Measurements from ENCODE around the gene MRFAP1.

DNA sequence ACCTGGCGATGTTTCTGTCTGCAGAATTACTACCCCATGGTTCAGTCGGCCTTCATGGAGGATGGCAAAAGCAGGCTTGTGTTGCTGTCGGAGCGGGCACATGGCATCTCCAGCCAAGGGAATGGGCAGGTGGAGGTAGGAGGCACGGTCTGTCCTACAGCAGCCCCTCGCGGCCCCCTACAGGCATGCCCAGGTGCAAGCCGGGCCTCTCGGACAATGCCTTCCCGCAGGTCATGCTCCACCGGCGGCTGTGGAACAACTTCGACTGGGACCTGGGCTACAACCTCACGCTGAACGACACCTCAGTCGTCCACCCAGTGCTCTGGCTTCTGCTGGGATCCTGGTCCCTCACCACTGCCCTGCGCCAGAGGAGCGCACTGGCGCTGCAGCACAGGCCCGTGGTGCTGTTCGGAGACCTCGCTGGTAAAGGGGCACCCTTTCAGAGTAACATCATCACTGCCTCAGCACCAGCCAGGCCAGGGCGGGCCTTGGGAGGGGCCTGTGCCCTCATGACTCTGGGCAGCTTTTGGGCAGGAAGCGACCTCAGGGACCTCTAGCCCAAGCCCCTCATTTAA, 29.5 kb upstream of the MRFAP1 start:
- TF ChIP-seq, protein P1, sequence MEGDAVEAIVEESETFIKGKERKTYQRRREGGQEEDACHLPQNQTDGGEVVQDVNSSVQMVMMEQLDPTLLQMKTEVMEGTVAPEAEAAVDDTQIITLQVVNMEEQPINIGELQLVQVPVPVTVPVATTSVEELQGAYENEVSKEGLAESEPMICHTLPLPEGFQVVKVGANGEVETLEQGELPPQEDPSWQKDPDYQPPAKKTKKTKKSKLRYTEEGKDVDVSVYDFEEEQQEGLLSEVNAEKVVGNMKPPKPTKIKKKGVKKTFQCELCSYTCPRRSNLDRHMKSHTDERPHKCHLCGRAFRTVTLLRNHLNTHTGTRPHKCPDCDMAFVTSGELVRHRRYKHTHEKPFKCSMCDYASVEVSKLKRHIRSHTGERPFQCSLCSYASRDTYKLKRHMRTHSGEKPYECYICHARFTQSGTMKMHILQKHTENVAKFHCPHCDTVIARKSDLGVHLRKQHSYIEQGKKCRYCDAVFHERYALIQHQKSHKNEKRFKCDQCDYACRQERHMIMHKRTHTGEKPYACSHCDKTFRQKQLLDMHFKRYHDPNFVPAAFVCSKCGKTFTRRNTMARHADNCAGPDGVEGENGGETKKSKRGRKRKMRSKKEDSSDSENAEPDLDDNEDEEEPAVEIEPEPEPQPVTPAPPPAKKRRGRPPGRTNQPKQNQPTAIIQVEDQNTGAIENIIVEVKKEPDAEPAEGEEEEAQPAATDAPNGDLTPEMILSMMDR (IDR thresholded peaks at IDR 0.05; ENCODE audit: insufficient read depth, low read length) = no peak
- no peak for TF ChIP-seq GABPA (IDR thresholded peaks at IDR 0.05; ENCODE audit: low read depth)

Data from HL-60 (cell line).